NOMO-1 (cell line): ENCODE data around the gene VWA2.

ENCODE experiments used
- DNase-seq, 2 experiments: peaks; one replicate each; lab custom pipeline; 2025; ENCODE audit not compliant: unreplicated experiment in 2 of 2; lab: John Stamatoyannopoulos, UW

Gene VWA2

GRCh38 chr10:114246679-114247305 is 7.7 kb downstream of the VWA2 start:
- no peak for DNase-seq

- DNase-seq, result no peak
Observed at GRCh38 chr10:114250236-114250635, 11.2 kb downstream of the VWA2 start.

GRCh38 chr10:114250716-114251115 is 11.7 kb downstream of the VWA2 start:
- DNase-seq, result no peak

- DNase-seq, result no peak
Observed at GRCh38 chr10:114252092-114252491, 13.0 kb downstream of the VWA2 start.

GRCh38 chr10:114252883-114253282 is 13.8 kb downstream of the VWA2 start:
- no peak for DNase-seq

GRCh38 chr10:114255227-114255626 is 16.2 kb downstream of the VWA2 start:
- no peak for DNase-seq

- no peak for DNase-seq
Observed at GRCh38 chr10:114256008-114256765, 17.1 kb downstream of the VWA2 start.

- no peak for DNase-seq
Observed at GRCh38 chr10:114256822-114257221, 17.8 kb downstream of the VWA2 start.

GRCh38 chr10:114257498-114257897 is 18.4 kb downstream of the VWA2 start:
- DNase-seq, result no peak

- DNase-seq, result no peak
Observed at GRCh38 chr10:114258274-114258840, 19.3 kb downstream of the VWA2 start.

- no peak for DNase-seq
Observed at GRCh38 chr10:114259824-114260223, 20.8 kb downstream of the VWA2 start.

- no peak for DNase-seq
Observed at GRCh38 chr10:114260366-114260765, 21.3 kb downstream of the VWA2 start.

GRCh38 chr10:114261076-114261475 is 22.0 kb downstream of the VWA2 start:
- no peak for DNase-seq

GRCh38 chr10:114262496-114262895 is 23.4 kb downstream of the VWA2 start:
- DNase-seq, result no peak

GRCh38 chr10:114265392-114266053 is 26.5 kb downstream of the VWA2 start:
- no peak for DNase-seq

- no peak for DNase-seq
Observed at GRCh38 chr10:114266521-114266920, 27.5 kb downstream of the VWA2 start.

GRCh38 chr10:114271075-114271778 is 32.2 kb downstream of the VWA2 start:
- no peak for DNase-seq

- DNase-seq, result no peak
Observed at GRCh38 chr10:114271779-114272167, 32.7 kb downstream of the VWA2 start.

GRCh38 chr10:114272696-114273095 is 33.6 kb downstream of the VWA2 start:
- no peak for DNase-seq

GRCh38 chr10:114273910-114274309 is 34.9 kb downstream of the VWA2 start:
- DNase-seq, result no peak
